ENCODE measurements around the gene MBP.

Gene MBP

DNA sequence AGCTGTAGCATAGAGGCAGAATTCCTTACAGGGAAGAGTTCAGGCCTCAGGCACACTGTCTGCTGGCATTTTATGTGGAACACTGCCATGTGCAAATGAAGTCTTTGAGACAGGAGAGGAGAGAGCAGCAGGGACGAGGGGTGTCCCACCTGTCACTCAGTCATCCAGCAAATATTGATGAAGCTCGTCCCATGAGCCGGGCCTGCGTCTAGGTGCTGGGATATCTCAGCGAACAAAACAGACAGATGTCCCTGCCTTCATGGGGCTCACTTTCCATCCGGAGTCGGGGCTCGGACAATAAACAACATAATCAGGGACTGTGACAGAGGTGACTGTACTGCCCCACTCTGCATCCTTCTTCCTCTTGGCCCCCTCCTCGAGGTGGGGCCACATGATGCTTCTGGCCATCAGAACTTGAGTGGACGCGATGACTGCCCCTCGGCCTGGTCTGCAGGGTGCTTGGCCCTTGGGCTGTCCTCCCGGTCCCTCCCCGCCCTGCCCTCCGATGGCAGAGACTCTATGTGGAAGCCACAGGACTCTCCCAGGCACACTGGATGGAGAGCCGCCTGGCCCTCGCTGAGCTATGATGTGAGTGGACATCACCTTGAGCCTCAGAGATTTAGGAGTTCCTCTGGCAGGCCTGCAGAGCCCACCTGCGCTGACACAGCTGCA, 78.8 kb downstream of the MBP start:
- DNase-seq (ENCODE audit: low read depth in 2 of 2, low spot score in 1 of 2) = no peak

DNA sequence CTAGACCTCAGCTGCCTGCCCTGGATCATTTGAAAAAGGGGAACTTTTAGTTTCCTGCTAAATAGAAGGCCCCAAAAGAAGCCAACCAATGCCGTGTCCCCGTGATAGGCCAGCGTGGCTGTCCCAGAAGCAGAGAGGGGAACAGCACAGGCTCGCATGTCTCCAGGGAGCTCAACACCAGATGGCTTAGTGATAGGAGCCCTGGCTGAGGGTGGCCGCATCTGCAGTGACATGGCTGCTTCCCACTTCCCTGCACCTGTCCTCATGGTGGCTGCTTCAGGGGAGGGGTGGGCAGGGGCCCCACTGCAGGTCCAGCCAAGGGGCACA, 79.6 kb downstream of the MBP start:
- DNase-seq (ENCODE audit: low read depth in 2 of 2, low spot score in 1 of 2) = no peak

DNA sequence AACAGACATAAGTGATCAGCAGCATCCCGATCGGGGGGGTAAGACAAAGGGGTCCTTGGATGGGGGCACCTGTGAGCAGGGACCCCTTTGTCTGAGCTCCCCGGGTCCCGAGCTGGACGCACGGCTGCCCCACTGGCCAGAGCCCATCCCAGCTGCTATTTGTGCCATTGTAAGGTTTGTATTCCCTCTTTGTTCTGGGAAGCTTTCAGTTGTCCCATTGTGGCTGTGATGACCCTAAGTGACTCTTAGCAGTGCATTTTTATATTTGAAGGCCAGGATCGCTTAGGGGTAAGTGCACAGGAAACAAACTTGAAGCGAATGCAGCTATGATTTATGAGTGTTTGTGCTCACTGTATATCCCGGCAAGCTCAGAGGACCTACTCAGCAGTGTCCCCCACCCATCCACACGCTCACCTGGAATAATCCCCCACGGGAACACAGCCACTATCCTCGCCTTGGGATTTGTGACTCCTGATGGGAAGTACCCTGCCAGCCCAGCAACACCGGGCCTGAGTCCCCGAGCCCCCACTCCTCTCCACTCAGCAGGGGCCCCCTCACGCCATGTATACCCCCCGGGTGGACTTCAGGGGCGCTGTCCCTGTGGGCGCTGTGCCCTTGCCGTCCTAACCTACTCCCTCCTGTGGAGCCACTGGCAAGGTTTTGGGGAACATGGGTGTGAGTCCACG, 80.1 kb downstream of the MBP start:
- no peak for DNase-seq (ENCODE audit: low read depth in 2 of 2, low spot score in 1 of 2)

DNA sequence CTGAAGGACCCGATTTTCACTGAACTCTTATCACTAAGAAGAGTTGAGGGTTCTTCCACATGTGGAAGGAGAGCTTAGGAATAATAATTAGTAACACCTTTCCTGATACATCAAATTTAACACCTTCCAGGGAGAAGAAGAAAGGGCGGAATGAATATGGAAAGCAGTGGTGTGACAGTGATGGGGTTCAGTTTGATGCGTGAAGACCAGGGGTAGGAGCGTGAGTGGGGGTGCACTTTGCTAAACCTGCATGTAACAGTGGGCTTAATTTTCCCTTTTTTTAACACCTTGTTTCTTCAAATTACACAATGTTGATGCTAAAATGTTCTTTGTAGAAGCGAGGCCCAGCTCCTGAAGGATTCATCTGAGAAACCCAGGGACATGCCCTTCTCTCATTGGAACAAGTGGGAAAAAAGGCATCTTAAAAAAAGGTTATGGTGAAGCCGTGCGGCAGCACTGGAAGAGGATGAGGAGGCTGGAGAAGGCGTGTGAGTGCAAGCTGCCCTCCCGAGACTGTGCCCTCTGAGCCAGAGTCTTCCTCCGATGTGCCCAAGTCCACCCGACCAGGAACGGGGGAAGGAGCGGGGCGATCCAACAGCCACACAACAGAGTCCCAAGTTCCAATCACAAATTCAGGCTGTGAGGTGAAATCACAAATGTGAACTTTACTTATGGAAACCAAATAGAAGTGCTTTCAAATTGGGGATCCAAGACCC, 80.8 kb downstream of the MBP start:
- DNase-seq (ENCODE audit: low read depth in 2 of 2, low spot score in 1 of 2) = no peak

DNA sequence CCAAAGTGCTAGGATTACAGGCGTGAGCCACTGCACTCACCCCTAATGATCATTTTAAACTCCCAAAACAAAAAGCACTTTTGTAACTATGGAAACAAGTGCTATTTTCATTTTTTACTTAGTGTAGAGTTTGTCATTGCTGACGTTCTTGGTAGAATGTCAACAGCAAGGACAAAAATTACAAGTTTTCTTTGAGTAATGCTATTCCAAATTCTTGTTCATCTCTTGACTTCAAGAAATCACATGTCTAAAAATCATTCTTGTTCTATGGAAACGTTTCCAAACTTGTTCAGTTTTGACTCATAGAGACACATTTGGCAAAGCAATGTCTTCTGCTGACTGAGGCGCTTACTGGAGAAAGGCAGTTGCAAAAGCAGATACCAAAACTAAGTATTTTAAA, 82.6 kb downstream of the MBP start:
- no peak for DNase-seq (ENCODE audit: low read depth in 2 of 2, low spot score in 1 of 2)

DNA sequence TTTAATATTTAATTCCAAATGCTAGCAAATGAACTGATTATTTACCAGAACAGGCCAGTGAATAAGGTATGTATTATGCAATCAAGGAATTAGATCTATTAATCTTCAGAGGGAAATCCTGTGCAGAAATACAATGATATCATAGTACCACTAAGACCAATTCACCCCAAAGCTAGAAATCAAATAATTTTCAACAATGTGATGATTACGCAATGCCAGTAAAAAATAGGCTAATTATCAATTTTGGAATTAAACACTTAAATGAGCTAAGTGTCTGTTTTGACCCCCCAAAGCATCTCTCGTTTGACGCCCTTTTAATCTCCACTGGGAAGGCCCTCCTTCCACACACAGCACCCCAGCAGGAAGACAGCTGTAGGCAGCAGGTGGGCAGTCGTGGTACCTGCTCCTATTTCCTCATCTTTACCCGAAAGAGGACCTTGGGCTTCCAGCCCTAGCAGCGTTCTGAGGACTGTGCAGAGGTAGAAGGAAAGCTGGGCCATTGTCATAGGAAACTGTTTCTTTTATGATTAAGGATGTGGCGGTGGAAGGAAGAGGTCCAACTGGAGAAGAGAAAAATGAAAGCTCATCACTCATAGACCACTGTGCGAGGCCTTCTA, 84.7 kb downstream of the MBP start:
- DNase-seq (ENCODE audit: low read depth in 2 of 2, low spot score in 1 of 2) = no peak

DNA sequence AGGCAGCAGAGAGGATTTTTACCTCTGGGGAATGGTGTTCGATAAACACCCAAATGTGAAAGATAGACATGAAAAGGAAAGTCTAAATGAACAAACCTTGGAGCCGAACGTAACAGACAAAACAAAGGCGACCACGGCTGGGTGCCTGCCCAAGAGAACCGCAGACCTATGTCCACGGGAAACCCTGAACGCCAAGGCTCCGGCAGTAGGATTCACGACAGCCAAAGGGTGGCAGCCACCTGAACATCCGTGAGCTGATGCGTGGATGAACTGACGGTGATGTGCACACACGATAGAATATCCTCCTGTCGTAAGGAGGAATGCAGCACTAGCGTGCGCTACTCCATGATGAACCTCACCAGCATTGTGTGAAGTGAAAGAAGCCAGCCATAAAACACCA, 85.6 kb downstream of the MBP start:
- no peak for DNase-seq (ENCODE audit: low read depth in 2 of 2, low spot score in 1 of 2)

DNA sequence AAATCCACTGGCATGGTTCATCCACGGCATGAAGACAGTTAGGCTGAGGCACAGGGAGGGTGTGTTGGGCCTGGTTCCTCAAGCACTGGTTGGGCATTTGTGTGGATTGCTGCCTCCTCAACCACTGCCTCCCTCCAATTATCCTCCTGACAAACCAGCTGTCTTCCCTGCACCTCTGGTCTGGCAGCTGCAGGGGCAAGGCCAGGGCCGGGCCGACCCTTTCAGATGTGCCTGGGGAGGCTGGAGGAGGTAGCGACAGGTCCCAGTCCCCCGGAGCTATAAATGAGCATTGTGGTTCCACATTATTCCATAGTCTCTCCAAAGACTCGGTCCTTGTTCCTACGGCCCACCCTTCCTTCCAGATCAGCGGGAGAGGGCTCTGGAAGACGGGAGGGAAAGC, 86.2 kb downstream of the MBP start:
- no peak for DNase-seq (ENCODE audit: low read depth in 2 of 2, low spot score in 1 of 2)

DNA sequence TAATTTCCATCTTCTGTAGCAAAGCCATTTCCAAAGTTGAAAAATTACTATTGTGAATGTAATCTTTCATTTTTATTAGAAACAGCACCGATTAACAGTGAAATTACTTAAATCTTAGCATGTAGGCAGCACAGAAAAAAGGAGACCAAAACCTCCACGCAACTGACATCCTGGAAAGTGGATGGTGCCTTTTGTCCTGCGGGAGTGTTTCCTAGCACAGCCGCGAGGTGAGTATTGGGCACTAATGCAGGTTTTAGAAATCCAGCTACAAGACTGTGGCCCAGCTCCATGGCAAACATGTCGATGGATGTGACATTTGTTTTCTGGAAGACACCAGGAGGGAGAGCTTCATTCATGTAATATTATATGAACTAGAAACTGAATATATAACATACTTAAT, 86.9 kb downstream of the MBP start:
- no peak for DNase-seq (ENCODE audit: low read depth in 2 of 2, low spot score in 1 of 2)

DNA sequence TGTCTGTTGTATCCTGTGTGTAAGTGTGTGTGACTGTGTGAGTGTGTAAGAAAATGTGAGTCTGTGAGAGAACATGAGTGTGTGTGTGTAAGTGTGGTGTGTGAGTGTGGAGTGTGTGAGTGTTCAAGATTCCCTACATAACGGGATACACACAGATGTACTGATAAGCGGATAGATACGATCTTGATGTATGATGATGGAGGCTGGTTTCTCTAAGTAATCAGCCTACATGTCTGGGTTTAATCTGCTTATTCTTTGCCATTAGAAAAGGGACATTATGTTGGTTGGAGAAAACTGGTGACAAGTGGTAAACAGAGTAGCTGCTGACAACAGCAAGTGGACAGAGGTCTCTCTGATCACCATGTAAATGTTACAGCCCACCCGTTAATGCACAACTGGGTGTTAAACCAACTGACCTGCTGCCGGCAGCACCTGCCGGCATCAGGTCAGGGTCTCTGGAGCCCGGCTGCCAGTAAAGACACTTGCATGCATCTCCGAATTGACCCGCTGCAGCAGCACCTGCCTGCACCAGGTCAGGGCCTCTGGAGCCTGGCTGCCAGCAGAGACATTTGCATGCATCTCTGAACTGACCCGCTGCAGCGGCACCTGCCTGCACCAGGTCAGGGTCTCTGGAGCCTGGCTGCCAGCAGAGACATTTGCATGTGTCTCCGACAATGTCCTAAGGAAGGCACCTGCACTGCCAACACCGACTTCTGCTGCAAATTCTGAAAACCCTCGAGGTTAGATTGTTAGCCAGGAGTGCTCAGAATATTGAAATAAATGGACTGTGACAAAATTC, 87.5 kb downstream of the MBP start:
- DNase-seq (ENCODE audit: low read depth in 2 of 2, low spot score in 1 of 2) = no peak

DNA sequence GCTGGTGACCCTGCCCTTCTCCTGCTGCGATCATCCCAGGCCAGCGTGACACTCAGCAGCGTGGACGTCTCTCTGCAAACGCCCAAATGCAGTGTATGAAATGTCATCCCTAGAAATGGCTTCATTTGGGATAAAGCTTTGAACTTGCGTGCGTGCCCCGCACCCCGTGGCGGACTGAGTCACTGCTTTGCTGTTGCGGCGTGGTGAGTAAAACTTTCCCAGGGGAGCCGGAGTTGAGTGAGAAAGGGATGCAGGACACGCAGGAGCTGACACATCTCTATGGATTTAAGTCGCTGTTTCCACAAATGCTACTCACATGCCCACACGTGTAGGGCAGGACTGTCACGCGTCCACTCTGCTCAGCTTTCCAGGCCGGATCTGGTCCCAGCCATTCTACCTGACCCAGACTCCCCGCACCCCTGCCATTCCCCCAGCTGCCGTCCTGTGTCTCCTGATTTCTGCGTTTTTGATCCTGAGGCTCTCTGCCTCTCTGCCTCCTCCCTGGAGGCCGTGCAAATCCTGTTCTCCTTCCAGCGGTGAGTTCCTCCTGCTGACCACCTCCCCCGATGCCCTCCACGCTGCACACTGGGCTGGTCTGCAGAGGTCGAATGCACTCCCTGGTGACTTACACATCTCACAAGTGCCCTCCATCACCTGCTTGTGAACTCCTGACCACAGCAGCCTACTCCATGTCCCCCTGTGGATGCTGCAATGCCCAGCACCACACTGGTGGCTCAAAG, 88.9 kb downstream of the MBP start:
- DNase-seq (ENCODE audit: low read depth in 2 of 2, low spot score in 1 of 2) = no peak

DNA sequence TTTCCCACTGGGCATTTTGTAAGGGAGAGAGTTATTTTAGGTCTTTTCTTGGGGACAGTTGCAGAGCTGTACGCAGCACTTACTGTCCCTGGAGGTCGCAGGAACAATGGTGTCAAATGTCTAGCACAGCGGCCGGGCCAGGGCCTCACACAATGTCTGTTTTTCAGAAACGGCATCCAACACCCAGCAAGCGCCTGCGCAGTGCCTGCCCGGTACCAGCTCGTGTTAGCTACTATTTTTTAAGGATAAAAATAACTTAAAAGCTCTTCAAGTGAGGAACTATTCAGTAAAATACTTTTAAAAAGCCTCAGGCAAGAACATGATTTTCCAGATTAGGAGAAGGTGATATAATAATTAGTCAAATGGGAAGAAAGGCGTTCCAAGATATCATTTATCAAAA, 90.0 kb downstream of the MBP start:
- no peak for DNase-seq (ENCODE audit: low read depth in 2 of 2, low spot score in 1 of 2)

DNA sequence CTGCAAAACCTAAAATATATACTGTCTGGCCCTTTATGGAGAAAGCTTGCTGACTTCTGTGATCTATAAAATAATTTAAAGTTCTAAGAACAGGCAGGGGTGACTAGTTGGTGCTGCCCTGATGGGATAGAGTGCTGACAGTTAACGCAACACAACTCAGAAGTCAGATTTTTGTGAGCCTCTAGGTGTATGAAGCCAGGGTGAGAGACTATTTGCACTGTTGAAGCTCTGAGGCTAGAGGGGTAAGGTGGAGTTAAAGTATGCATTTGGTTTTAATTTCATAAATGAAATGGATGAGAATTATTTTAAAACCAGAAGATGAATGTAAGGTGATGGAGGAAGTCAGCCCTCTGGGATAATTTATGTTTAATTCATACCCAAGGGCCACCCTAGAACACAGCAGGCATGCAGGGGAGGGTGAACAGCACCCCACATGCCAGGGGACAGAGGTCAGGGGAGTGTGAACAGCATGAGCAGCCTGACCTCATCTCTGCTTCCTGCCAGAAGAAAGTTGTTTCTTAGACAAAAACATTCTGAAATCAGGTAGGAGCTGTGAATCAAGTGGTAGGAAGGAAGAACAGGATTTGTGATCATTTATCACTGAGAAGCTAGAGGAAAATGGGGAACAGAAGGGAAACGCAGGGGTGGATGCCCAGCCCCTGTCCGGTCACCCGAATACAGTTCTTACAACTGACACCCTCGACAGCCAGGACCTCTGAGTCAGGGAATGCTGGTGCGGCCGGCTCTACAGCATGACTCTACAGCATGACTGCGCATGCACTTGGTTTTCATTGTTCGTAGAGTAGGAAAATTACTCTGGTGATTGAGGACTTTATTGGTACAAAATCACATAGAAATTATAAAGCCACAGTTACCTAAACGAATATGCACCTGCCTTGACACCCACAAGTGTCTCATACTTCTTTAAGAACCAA, 93.1 kb downstream of the MBP start:
- DNase-seq (ENCODE audit: low read depth in 2 of 2, low spot score in 1 of 2) = no peak

DNA sequence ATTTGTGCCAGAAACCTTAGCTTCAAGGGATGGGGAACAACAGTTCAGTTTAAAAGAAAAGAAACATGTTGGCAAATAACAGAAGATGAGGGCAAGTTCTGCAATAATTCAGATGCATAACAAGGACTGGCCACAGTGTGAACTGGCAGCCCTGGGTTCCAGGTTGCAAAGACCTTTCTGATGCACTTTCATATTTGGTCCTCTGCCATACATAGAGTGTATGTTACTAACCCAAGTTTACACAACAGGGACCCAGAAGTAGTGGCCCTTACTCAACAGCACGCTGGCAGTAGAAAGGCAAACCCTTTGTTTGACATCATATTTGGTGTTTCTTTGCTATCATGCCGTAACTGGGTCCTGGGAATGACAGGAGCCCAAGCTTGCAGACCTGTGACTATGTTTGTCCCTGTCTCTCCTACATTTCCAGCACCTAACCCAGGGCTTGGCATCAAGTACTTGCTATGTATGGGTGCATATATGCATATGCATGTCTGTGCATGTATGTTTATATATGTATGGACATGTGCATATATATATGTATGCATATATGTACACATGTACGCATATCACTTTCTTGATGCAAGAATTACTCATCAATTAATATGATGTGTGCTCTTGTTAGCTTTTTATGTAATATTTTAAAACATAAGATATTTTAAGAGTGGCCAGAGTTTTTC, 94.3 kb downstream of the MBP start:
- DNase-seq (ENCODE audit: low read depth in 2 of 2, low spot score in 1 of 2) = no peak

DNA sequence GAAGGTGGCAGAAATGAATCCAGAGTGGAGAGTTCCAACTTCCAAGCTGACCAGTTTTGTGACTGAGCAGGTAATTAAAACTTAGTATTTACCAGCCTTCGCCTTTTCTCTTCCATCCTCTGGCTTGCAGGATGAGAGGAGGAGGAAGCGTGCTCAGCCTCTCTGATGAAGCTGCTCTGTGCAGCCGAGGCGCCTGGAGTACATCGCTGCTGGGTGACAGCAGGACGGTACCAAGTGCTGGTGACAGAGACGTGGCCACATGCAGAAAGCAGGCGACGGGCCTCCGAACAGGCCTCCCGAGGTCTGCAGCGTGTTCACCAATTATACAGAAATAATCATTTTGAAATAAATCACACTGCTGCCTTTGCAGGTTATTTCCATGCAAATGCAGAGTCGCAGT, 95.0 kb downstream of the MBP start:
- DNase-seq (ENCODE audit: low read depth in 2 of 2, low spot score in 1 of 2) = no peak

DNA sequence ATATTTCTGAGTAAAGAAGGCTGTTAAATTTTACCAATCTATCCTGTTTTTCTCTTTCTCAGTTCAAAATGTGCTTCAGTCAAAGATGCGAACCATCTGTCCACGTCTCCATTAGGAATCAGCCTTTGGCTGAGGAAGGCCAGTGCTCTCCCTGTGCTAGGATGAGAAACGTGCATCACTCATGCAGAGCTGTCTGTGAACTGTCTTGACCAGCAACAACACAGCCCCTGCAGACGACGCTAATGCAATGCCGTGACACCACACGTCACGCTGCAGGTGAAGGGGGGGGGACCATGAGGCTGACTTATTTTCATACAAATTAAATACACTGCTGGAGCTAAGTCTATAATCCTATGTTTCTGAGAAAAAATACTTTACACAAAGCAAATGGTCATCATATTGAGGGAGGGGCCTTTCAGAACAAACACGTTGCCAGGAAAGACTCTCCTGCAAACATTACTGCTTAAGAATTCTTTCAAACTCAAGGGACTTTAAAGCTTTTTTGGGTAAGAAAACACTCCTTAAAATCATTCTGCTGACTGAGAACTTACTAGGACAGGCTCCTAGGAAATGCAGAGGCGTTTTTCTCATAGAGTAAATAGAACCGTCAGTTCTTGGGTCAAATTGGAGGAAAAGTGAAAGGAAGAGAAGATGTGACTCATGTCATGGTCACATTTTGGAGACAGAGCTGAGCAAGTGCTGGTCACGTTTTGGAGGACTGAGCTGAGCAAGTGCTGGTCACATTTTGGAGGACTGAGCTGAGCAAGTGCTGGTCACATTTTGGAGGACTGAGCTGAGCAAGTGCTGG, 97.0 kb downstream of the MBP start:
- no peak for DNase-seq (ENCODE audit: low read depth in 2 of 2, low spot score in 1 of 2)

DNA sequence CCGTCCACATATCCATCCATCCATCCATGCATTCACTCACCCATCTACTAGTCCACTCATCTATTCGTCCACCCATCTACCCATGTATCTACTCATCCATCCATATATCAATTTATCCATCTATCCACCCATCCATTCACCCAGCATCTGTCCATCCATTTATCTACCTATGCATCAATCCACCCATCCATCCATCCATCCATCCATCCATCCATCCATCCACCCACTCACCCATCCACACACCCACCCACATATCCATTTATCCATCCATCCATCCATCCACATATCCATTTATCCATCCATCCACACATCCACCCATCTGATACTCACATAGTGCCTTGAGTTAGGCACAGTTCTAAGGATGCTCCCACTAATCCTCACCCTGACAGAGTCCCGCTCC, 99.0 kb downstream of the MBP start:
- DNase-seq (ENCODE audit: low read depth in 2 of 2, low spot score in 1 of 2) = no peak

DNA sequence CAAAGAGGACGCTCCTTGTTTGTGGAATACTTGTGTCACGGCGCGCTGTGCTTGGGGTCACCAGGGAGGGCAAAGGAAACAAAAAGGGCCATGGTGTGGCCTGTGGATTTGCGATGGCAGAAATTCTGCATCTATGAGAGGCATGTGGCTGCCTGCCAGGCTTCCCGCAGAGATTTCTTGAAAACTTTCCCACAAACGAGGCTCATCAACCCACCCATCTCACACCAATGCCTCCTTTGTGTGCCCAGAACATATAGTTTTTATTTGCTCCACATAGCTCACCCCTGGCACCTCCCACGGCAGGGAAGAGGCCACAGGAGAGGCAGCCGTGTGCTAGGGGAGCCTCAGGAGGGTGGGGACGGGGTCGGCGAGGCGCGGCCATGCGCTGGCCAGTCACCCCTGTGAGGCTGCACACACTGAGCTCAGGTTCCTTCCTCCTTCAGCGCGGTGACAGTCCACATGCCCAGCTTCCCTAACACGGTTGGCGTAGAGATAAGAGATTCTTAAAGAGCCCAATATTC, 100.3 kb downstream of the MBP start:
- DNase-seq (ENCODE audit: low read depth in 2 of 2, low spot score in 1 of 2) = no peak

Data from stimulated activated CD8-positive, alpha-beta memory T cell treated with anti-CD3 and anti-CD28 coated beads, Interleukin-4, amount 100 ng/mL, for 1 hour (primary cell).